ENCODE data around the gene SALL2. TPM values are rescaled to one million over a fixed set of nuclear protein-coding genes. Genes with fewer than 3 reads are reported as not detected.

SALL2 gene
- total RNA-seq, 1 experiment from 2014 or later, result 287 TPM

- peak overlapping the region; percentile 89 to 94 (median 94); a peak in 6 of 7 replicates for H3K27ac Mint-ChIP-seq
- H3K27ac ChIP-seq (ENCODE audit: insufficient read length, low read depth, low read length), result no peak overlapping the region
Observed at GRCh38 chr14:21533294-21533693, 7.1 kb upstream of the SALL2 start.

More at GRCh38 chr14:21533294-21533693, 7.1 kb upstream of the SALL2 start:
- H2BK120ac ChIP-seq (ENCODE audit: low read depth, low read length, poor library complexity, severe bottlenecking), result no peak overlapping the region
- no peak overlapping the region for H3K4ac ChIP-seq (ENCODE audit: low read depth, low read length)
- H4K5ac ChIP-seq (ENCODE audit: insufficient read length, low read depth, low read length), result no peak overlapping the region
- no peak overlapping the region for H3T11ph ChIP-seq (ENCODE audit: low read length)
- no peak overlapping the region for H3K14ac ChIP-seq (ENCODE audit: insufficient read depth, low read length)
- peaks cover 32% of the 10 kb centered on the region; the same call in 1 of the 2 replicates for H3K79me2 ChIP-seq (ENCODE audit: insufficient read depth, low read length)
- no peak overlapping the region for H2BK15ac ChIP-seq (ENCODE audit: low read depth, low read length)
- DNase-seq, result no peak
- H3K9ac ChIP-seq (ENCODE audit: extremely low read depth, insufficient read length, low read length), result no peak overlapping the region
- no peak overlapping the region for H4K8ac ChIP-seq (replicated peaks; ENCODE audit: insufficient read length, low read depth, low read length)
- Mint-ChIP-seq H3K4me3 (peak overlapping the region; percentile 47 to 61; a peak in 4 of 5 replicates), H3K27me3 (ENCODE audit: low read depth) (no peaks in the 10 kb centered on the region), H3K36me3 (ENCODE audit: insufficient read depth in 1 of 3, low read depth in 3 of 3) (peaks cover 13 to 44% (median 20%) of the 10 kb centered on the region in 3 experiments; a peak in 6 of 7 replicates), H3K4me1 (peaks cover 53 to 62% of the 10 kb centered on the region in 2 experiments), H3K9me3 (no peaks in the 10 kb centered on the region)
- no peak for TF ChIP-seq CTCF (conservative IDR thresholded peaks at IDR 0.05)
- H2AK5ac ChIP-seq (ENCODE audit: insufficient read length, low read length), result no peak overlapping the region
- H3K18ac ChIP-seq (ENCODE audit: insufficient read length, low read depth, low read length), result no peak overlapping the region
- no peak overlapping the region for H2BK12ac ChIP-seq (ENCODE audit: insufficient read length, low read depth, low read length)
- no peaks in the 10 kb centered on the region for H4K20me1 ChIP-seq (ENCODE audit: control insufficient read depth, insufficient read depth, insufficient read length)
- H3K4me1 ChIP-seq (ENCODE audit: insufficient read depth, low read length), result peaks cover 8% of the 10 kb centered on the region; the same call in 1 of the 2 replicates
- no peak overlapping the region for H2BK20ac ChIP-seq (ENCODE audit: low read depth, low read length, poor library complexity, severe bottlenecking)
- H4K91ac ChIP-seq (ENCODE audit: insufficient read length, low read depth, low read length), result no peak overlapping the region
- H3K23ac ChIP-seq (ENCODE audit: insufficient read length, low read depth, low read length), result no peak overlapping the region
- H3K56ac ChIP-seq (ENCODE audit: insufficient read length, low read depth, low read length), result no peak overlapping the region
- H3K9me3 ChIP-seq (ENCODE audit: control insufficient read depth, low read depth, low read length), result no peaks in the 10 kb centered on the region
- no peak overlapping the region for H3K4me2 ChIP-seq (ENCODE audit: insufficient read depth, insufficient read length, low read length)
- H2BK5ac ChIP-seq (ENCODE audit: insufficient read length, low read length), result no peak overlapping the region
- H3K79me1 ChIP-seq (ENCODE audit: insufficient read depth, low read depth, low read length, poor library complexity, severe bottlenecking), result no peaks in the 10 kb centered on the region
- no peaks in the 10 kb centered on the region for H3K27me3 ChIP-seq (ENCODE audit: insufficient read depth, low read length)
- H2AFZ ChIP-seq (ENCODE audit: low read length), result no peak overlapping the region
- H3K23me2 ChIP-seq (ENCODE audit: insufficient read length, low read depth, low read length, poor library complexity, severe bottlenecking), result peaks cover 16% of the 10 kb centered on the region

All from H9 (cell line).